GM12878 (cell line): ENCODE data around the gene PLEKHF1.

ENCODE experiments used
- ATF7 ChIP-seq: fragments of 450-650 bp; IDR thresholded peaks from 2 replicates; pipeline ENCODE4 v1.6.1; 2016; ENCODE audit warnings: low read depth, mild to moderate bottlenecking
- ETV6 ChIP-seq, 2 experiments: fragments of 450-650 bp in 1 of 2; IDR thresholded peaks in 1 of 2; conservative IDR thresholded peaks in 1 of 2; 2 replicates each; pipeline ENCODE4 v1.6.1; 2014; ENCODE audit warnings: antibody characterized with exemption in 1 of 2, borderline replicate concordance in 1 of 2, low read depth in 1 of 2, mild to moderate bottlenecking in 1 of 2, moderate library complexity in 1 of 2
- MYC ChIP-seq: IDR thresholded peaks from 2 replicates; pipeline ENCODE4 v1.6.1; 2011; ENCODE audit warnings: mild to moderate bottlenecking, low read length, moderate library complexity, inconsistent platforms; ENCODE audit not compliant: insufficient read depth, insufficient replicate concordance, insufficient read length, severe bottlenecking

GRCh38 chr19:29677001-29677817 is 11.9 kb downstream of the PLEKHF1 start:
- no peak for TF ChIP-seq ATF7
- TF ChIP-seq MYC, result no peak
- no peak for TF ChIP-seq ETV6 (conservative IDR thresholded peaks at IDR 0.05 in 1 of 2, IDR thresholded peaks at IDR 0.05 in 1 of 2; ENCODE audit: borderline replicate concordance in 1 of 2, low read depth in 1 of 2)
